Osteoblast (primary cell): ENCODE results near the gene TSPAN5. TPM values are rescaled to one million over a fixed set of nuclear protein-coding genes. Genes with fewer than 3 reads are reported as not detected.

Source experiments
- DNase-seq: peaks from one replicate; pipeline ENCODE4 v3.0.0; 2011; ENCODE audit warnings: low spot score, mixed read lengths; ENCODE audit not compliant: insufficient read length; ENCODE audit errors: missing footprints
- H2AFZ ChIP-seq: 2 replicates; pipeline ENCODE4 v1.6.0; 2011; ENCODE audit warnings: mild to moderate bottlenecking, low read length
- H3K27ac ChIP-seq: 2 replicates; pipeline ENCODE4 v1.5.1; 2011; ENCODE audit warnings: mild to moderate bottlenecking, low read depth, low read length, moderate library complexity
- H3K27me3 ChIP-seq: 2 replicates; pipeline ENCODE4 v1.6.0; 2012; ENCODE audit warnings: mild to moderate bottlenecking, control low read depth, inconsistent platforms, low read length, moderate library complexity; ENCODE audit not compliant: insufficient read depth
- H3K36me3 ChIP-seq: 2 replicates; pipeline ENCODE4 v1.5.1; 2011; ENCODE audit warnings: mild to moderate bottlenecking, low read length, control low read depth, moderate library complexity; ENCODE audit not compliant: insufficient read depth
- H3K4me1 ChIP-seq: 2 replicates; pipeline ENCODE4 v1.5.1; 2011; ENCODE audit warnings: mild to moderate bottlenecking, low read length, control low read depth, moderate library complexity; ENCODE audit not compliant: insufficient read depth
- H3K4me2 ChIP-seq: 2 replicates; pipeline ENCODE4 v1.6.0; 2011; ENCODE audit warnings: mild to moderate bottlenecking, low read length; ENCODE audit not compliant: insufficient read depth
- H3K4me3 ChIP-seq: fragments of 200-600 bp; sonication (generic); 3 replicates; pipeline ENCODE4 v1.5.1; 2012; ENCODE audit warnings: mild to moderate bottlenecking, low read length, inconsistent platforms; ENCODE audit not compliant: insufficient read depth
- H3K79me2 ChIP-seq: 2 replicates; pipeline ENCODE4 v1.6.0; 2012; ENCODE audit warnings: mild to moderate bottlenecking, low read length, control low read depth, inconsistent platforms; ENCODE audit not compliant: insufficient read depth
- H3K9me3 ChIP-seq: 2 replicates; pipeline ENCODE4 v1.5.1; 2011; ENCODE audit warnings: low read depth, low read length, control low read depth
- H4K20me1 ChIP-seq: 2 replicates; pipeline ENCODE4 v1.6.0; 2012; ENCODE audit warnings: mild to moderate bottlenecking, low read length, control low read depth; ENCODE audit not compliant: insufficient read depth
- CTCF ChIP-seq: IDR thresholded peaks from 2 replicates; pipeline ENCODE4 v1.5.1; 2011; ENCODE audit warnings: mild to moderate bottlenecking, low read depth, low read length, moderate library complexity; ENCODE audit errors: extremely low read depth
- total RNA-seq: library from RNA; depleted of rRNA; stranded (reverse); fragments of >200 nt; gene quantifications from 2 replicates; pipeline ENCODE4 v1.2.3, GENCODE V29; 2012

The TSPAN5 gene
- total RNA-seq, 1 donor, result 36.9 TPM

GRCh38 chr4:98476891-98477290 is 181.5 kb downstream of the TSPAN5 start:
- H3K9me3 ChIP-seq, result no peaks in the 10 kb centered on the region
- TF ChIP-seq CTCF, result no peak
- no peak overlapping the region for H2AFZ ChIP-seq
- H3K4me1 ChIP-seq, result peaks cover 10% of the 10 kb centered on the region
- H3K36me3 ChIP-seq, result peaks cover 20% of the 10 kb centered on the region
- no peak overlapping the region for H3K4me2 ChIP-seq
- peaks cover 32% of the 10 kb centered on the region for H3K79me2 ChIP-seq
- H3K4me3 ChIP-seq, result no peak overlapping the region
- no peak for DNase-seq
- H4K20me1 ChIP-seq, result no peaks in the 10 kb centered on the region
- H3K27me3 ChIP-seq, result no peaks in the 10 kb centered on the region
- H3K27ac ChIP-seq, result no peak overlapping the region

- H3K79me2 ChIP-seq, result peaks cover 20% of the 10 kb centered on the region
- no peaks in the 10 kb centered on the region for H3K9me3 ChIP-seq
- H3K27me3 ChIP-seq, result no peaks in the 10 kb centered on the region
- H3K27ac ChIP-seq, result peak overlapping the region; percentile 66
- H3K4me1 ChIP-seq, result peaks cover 27% of the 10 kb centered on the region
- no peak overlapping the region for H3K4me2 ChIP-seq
- peaks cover 26% of the 10 kb centered on the region for H3K36me3 ChIP-seq
- no peak overlapping the region for H2AFZ ChIP-seq
- no peaks in the 10 kb centered on the region for H4K20me1 ChIP-seq
- DNase-seq, result no peak
- no peak overlapping the region for H3K4me3 ChIP-seq
- TF ChIP-seq CTCF, result no peak
Measured at GRCh38 chr4:98474408-98474844, 184.0 kb downstream of the TSPAN5 start.

- Histone ChIP-seq H3K36me3 (peaks cover 20% of the 10 kb centered on the region), H2AFZ (no peak overlapping the region), H3K27ac (no peak overlapping the region), H3K79me2 (peaks cover 9% of the 10 kb centered on the region), H3K9me3 (no peaks in the 10 kb centered on the region), H4K20me1 (no peaks in the 10 kb centered on the region), H3K4me1 (peaks cover 40% of the 10 kb centered on the region), H3K4me3 (no peak overlapping the region), H3K27me3 (no peaks in the 10 kb centered on the region), H3K4me2 (no peak overlapping the region)
- DNase-seq, result peak; percentile 27
- no peak for TF ChIP-seq CTCF
Measured at GRCh38 chr4:98473046-98473445, 185.4 kb downstream of the TSPAN5 start.

GRCh38 chr4:98470831-98471230 is 187.6 kb downstream of the TSPAN5 start:
- Histone ChIP-seq H3K9me3 (no peaks in the 10 kb centered on the region), H3K4me2 (peak overlapping the region; percentile 49), H4K20me1 (no peaks in the 10 kb centered on the region), H3K4me3 (no peak overlapping the region), H3K36me3 (peaks cover 14% of the 10 kb centered on the region), H3K79me2 (no peaks in the 10 kb centered on the region), H3K27me3 (no peaks in the 10 kb centered on the region), H3K4me1 (peaks cover 44% of the 10 kb centered on the region), H2AFZ (peak overlapping the region; percentile 14), H3K27ac (peak overlapping the region; percentile 76)
- DNase-seq, result peak; percentile 78
- TF ChIP-seq CTCF, result no peak
